AG04449 (cell line): ENCODE measurements around the gene SASS6.

Source experiments
- CTCF ChIA-PET: fragments of 350-600 bp; formaldehyde crosslinking; extraction: SDS; loops from one replicate; lab custom pipeline; 2021; ENCODE audit warnings: antibody characterized with exemption; lab: Yijun Ruan, JAX
- POLR2A ChIA-PET: fragments of 400-600, 350-600 bp; formaldehyde crosslinking; extraction: SDS; loops from one replicate; lab custom pipeline; 2020; ENCODE audit warnings: antibody characterized with exemption, inconsistent platforms; lab: Yijun Ruan, JAX
- DNase-seq: peaks from one replicate; pipeline ENCODE4 v3.0.0-alpha.2; 2010; ENCODE audit warnings: low read depth, low spot score
- H3K4me3 ChIP-seq: 2 replicates; pipeline ENCODE4 v1.5.1; 2011; ENCODE audit warnings: low read depth, mild to moderate bottlenecking, control low read depth, low read length
- CTCF ChIP-seq: IDR thresholded peaks from one replicate; pipeline ENCODE4 v1.5.1; 2011; ENCODE audit warnings: mild to moderate bottlenecking, moderate library complexity, low read length, control low read depth, inconsistent platforms; ENCODE audit not compliant: insufficient read depth; ENCODE audit errors: missing control alignments

The SASS6 gene

GRCh38 chr1:100077531-100077930 lies 55.2 kb downstream of the SASS6 start:
- TF ChIP-seq CTCF = no peak
- no peak for DNase-seq
- ChIA-PET POLR2A (no interaction called here), CTCF (interaction anchor here (0.8 kb wide), 1 partner anchor 15 kb away, joined by 3 read pairs; no protein-coding TSS in a partner anchor)
- no peak overlapping the region for H3K4me3 ChIP-seq

GRCh38 chr1:100076744-100077143 lies 56.0 kb downstream of the SASS6 start:
- CTCF ChIA-PET = interaction anchor here (0.8 kb wide), 1 partner anchor 16 kb away, joined by 3 read pairs; no protein-coding TSS in a partner anchor
- POLR2A ChIA-PET = interaction anchor here (0.6 kb wide), 1 partner anchor 49 kb away, joined by 4 read pairs; no protein-coding TSS in a partner anchor

GRCh38 chr1:100076319-100076718 lies 56.4 kb downstream of the SASS6 start:
- ChIA-PET POLR2A (interaction anchor here (0.6 to 0.9 kb wide), 2 partner anchors 39 to 49 kb away, joined by 3 to 4 read pairs; no protein-coding TSS in a partner anchor), CTCF (no interaction called here)
- DNase-seq = no peak
- no peak for TF ChIP-seq CTCF
- no peak overlapping the region for H3K4me3 ChIP-seq

More at GRCh38 chr1:100076744-100077143, 56.0 kb downstream of the SASS6 start:
- H3K4me3 ChIP-seq = no peak overlapping the region
- TF ChIP-seq CTCF = no peak
- DNase-seq = no peak

- DNase-seq = no peak
- CTCF ChIA-PET = no interaction called here
- POLR2A ChIA-PET = interaction anchor here (0.9 kb wide), 1 partner anchor 38 kb away, joined by 3 read pairs; no protein-coding TSS in a partner anchor
- H3K4me3 ChIP-seq = no peak overlapping the region
- TF ChIP-seq CTCF = no peak
Observed at GRCh38 chr1:100075773-100076172, 57.0 kb downstream of the SASS6 start.

GRCh38 chr1:100074604-100075395 lies 57.9 kb downstream of the SASS6 start:
- POLR2A ChIA-PET = interaction anchor here (0.6 kb wide), 1 partner anchor 27 kb away, joined by 3 read pairs; no protein-coding TSS in a partner anchor
- TF ChIP-seq CTCF = no peak
- no peak overlapping the region for H3K4me3 ChIP-seq
- CTCF ChIA-PET = no interaction called here
- no peak for DNase-seq

- H3K4me3 ChIP-seq = no peak overlapping the region
- CTCF ChIA-PET = interaction anchor here (1.2 kb wide), 1 partner anchor 9 kb away, joined by 3 read pairs; no protein-coding TSS in a partner anchor
- DNase-seq = no peak
- no peak for TF ChIP-seq CTCF
- POLR2A ChIA-PET = interaction anchor here (0.5 kb wide), 1 partner anchor 169 kb away, joined by 3 read pairs; no protein-coding TSS in a partner anchor
Observed at GRCh38 chr1:100073531-100073930, 59.2 kb downstream of the SASS6 start.
